ENCODE data around the gene RASAL2. TPM values are rescaled to one million over a fixed set of nuclear protein-coding genes. Genes with fewer than 3 reads are reported as not detected.
"Not testable (repeated sequence)": the region's sequence is repeated elsewhere in the genome, so short reads cannot be mapped to it uniquely, and the experiment has no call there.

The RASAL2 gene
- total and polyA plus RNA-seq, 9 of the 15 experiments (the other 6 are each of a cell fraction or from before 2014, with no cell fraction given) = 0.13 to 1.0 (median 0.62) TPM

- H3K79me2 ChIP-seq (ENCODE audit: control insufficient read depth, insufficient read depth, low read length) = no peaks in the 10 kb centered on the region
- 0% methylated on average over 3 of the region's 3 CpGs for WGBS (ENCODE audit: insufficient coverage, low coverage, missing lambda C conversion rate)
- ChIA-PET CTCF (ENCODE audit: low intra/inter-chr PET ratio) (interaction anchor here (0.6 to 1.3 kb wide), 3 partner anchors 192 to 219 kb away, joined by 3 to 5 read pairs (median 3); no protein-coding TSS in a partner anchor), POLR2A (no interaction called here)
- peaks cover 3% of the 10 kb centered on the region for H3K9me1 ChIP-seq (ENCODE audit: control insufficient read depth, insufficient read depth, low read length)
- H3K27me3 ChIP-seq (ENCODE audit: control insufficient read depth in 2 of 2, insufficient read depth in 2 of 2, low read length in 2 of 2) = peaks cover 16 to 56% of the 10 kb centered on the region in 2 experiments
- FAIRE-seq (no peak), ATAC-seq (no peak), DNase-seq (ENCODE audit: extremely low read depth in 1 of 4, low spot score in 3 of 4) (no peak)
- no peak overlapping the region for H3K4me2 ChIP-seq (ENCODE audit: insufficient read depth, low read length)
- in situ Hi-C loops (cut with MboI) = no loop called here
- TF ChIP-seq ZNF184 (CRISPR knock-in tag; IDR thresholded peaks at IDR 0.05) = no peak
- H3K9me3 ChIP-seq (replicated peaks; ENCODE audit: control insufficient read depth, insufficient read depth, low read depth, low read length) = no peaks in the 10 kb centered on the region
- H3K4me1 ChIP-seq (replicated peaks in 1 of 2; ENCODE audit: control insufficient read depth in 2 of 2, insufficient read depth in 2 of 2, low read length in 2 of 2) = peaks cover 4 to 8% of the 10 kb centered on the region in 2 experiments; a peak in 2 of 5 replicates
- no peaks in the 10 kb centered on the region; the same call in 1 of the 2 replicates for H4K20me1 ChIP-seq (replicated peaks; ENCODE audit: control insufficient read depth, insufficient read depth, low read length)
- no peak overlapping the region for H2AFZ ChIP-seq (ENCODE audit: low read depth, low read length)
- intact Hi-C loops (cut with micrococcal nuclease) = no loop called here
- no peaks in the 10 kb centered on the region for H3K36me3 ChIP-seq (ENCODE audit: control insufficient read depth, insufficient read depth, low read length)
- H3K4me3 ChIP-seq = no peak overlapping the region
- no peak overlapping the region for H3K9ac ChIP-seq (ENCODE audit: insufficient read depth in 1 of 2, low read depth in 2 of 2, low read length in 2 of 2)
- no peak overlapping the region for H3K27ac ChIP-seq (ENCODE audit: extremely low read depth, low read depth, low read length)
- no TSS peak for BruUV-seq (replicated peaks)
Observed at GRCh38 chr1:178502330-178502714, 408.4 kb downstream of the RASAL2 start.

GRCh38 chr1:178502856-178503255 is 409.0 kb downstream of the RASAL2 start:
- peaks cover 10 to 52% of the 10 kb centered on the region in 2 experiments for H3K27me3 ChIP-seq (ENCODE audit: control insufficient read depth in 2 of 2, insufficient read depth in 2 of 2, low read length in 2 of 2)
- H2AFZ ChIP-seq (ENCODE audit: low read depth, low read length) = no peak overlapping the region
- FAIRE-seq (no peak), DNase-seq (ENCODE audit: extremely low read depth in 1 of 4, low spot score in 3 of 4) (no peak), ATAC-seq (no peak)
- TF ChIP-seq CBX8 (IDR thresholded peaks at IDR 0.05; ENCODE audit: borderline replicate concordance, extremely low read depth, low read depth, low read length, poor library complexity, severe bottlenecking) (no peak), ARID1B (IDR thresholded peaks at IDR 0.05) (no peak), SMAD2 (IDR thresholded peaks at IDR 0.05; ENCODE audit: low read depth, low read length) (no peak), GTF2E2 (tag; IDR thresholded peaks at IDR 0.05) (no peak)
- H3K4me3 ChIP-seq = no peak overlapping the region
- no peak overlapping the region for H3K4me2 ChIP-seq (ENCODE audit: insufficient read depth, low read length)
- POLR2A ChIA-PET = no interaction called here
- CTCF ChIA-PET (ENCODE audit: low intra/inter-chr PET ratio) = no interaction called here
- H4K20me1 ChIP-seq (replicated peaks; ENCODE audit: control insufficient read depth, insufficient read depth, low read length) = no peaks in the 10 kb centered on the region; the same call in 1 of the 2 replicates
- BruUV-seq (replicated peaks) = no TSS peak
- H3K4me1 ChIP-seq (replicated peaks in 1 of 2; ENCODE audit: control insufficient read depth in 2 of 2, insufficient read depth in 2 of 2, low read length in 2 of 2) = peaks cover 4 to 8% of the 10 kb centered on the region in 2 experiments; a peak in 2 of 5 replicates
- H3K79me2 ChIP-seq (ENCODE audit: control insufficient read depth, insufficient read depth, low read length) = no peaks in the 10 kb centered on the region
- in situ Hi-C loops (cut with MboI) = no loop called here
- no peak overlapping the region for H3K9ac ChIP-seq (ENCODE audit: insufficient read depth in 1 of 2, low read depth in 2 of 2, low read length in 2 of 2)
- 3% methylated on average over 5 of the region's 5 CpGs for WGBS (ENCODE audit: insufficient coverage, low coverage, missing lambda C conversion rate)
- H3K27ac ChIP-seq (ENCODE audit: extremely low read depth, low read depth, low read length) = no peak overlapping the region
- intact Hi-C loops (cut with micrococcal nuclease) = no loop called here
- no peaks in the 10 kb centered on the region for H3K9me3 ChIP-seq (replicated peaks; ENCODE audit: control insufficient read depth, insufficient read depth, low read depth, low read length)
- peaks cover 3% of the 10 kb centered on the region for H3K9me1 ChIP-seq (ENCODE audit: control insufficient read depth, insufficient read depth, low read length)
- H3K36me3 ChIP-seq (ENCODE audit: control insufficient read depth, insufficient read depth, low read length) = no peaks in the 10 kb centered on the region

GRCh38 chr1:178503316-178503715 is 409.4 kb downstream of the RASAL2 start:
- intact Hi-C loops (cut with micrococcal nuclease); H3K9me3 ChIP-seq (replicated peaks; ENCODE audit: control insufficient read depth, insufficient read depth, low read depth, low read length); H3K4me3 ChIP-seq; H4K20me1 ChIP-seq (replicated peaks; ENCODE audit: control insufficient read depth, insufficient read depth, low read length); BruUV-seq (replicated peaks); POLR2A ChIA-PET; ATAC-seq; CTCF ChIA-PET (ENCODE audit: low intra/inter-chr PET ratio); FAIRE-seq; H3K9ac ChIP-seq (ENCODE audit: insufficient read depth in 1 of 2, low read depth in 2 of 2, low read length in 2 of 2); DNase-seq (ENCODE audit: extremely low read depth in 1 of 4, low spot score in 3 of 4); H2AFZ ChIP-seq (ENCODE audit: low read depth, low read length); H3K27ac ChIP-seq (ENCODE audit: extremely low read depth, low read depth, low read length); H3K79me2 ChIP-seq (ENCODE audit: control insufficient read depth, insufficient read depth, low read length); H3K9me1 ChIP-seq (ENCODE audit: control insufficient read depth, insufficient read depth, low read length); in situ Hi-C loops (cut with MboI); H3K36me3 ChIP-seq (ENCODE audit: control insufficient read depth, insufficient read depth, low read length); H3K4me2 ChIP-seq (ENCODE audit: insufficient read depth, low read length); H3K4me1 ChIP-seq (replicated peaks in 1 of 2; ENCODE audit: control insufficient read depth in 2 of 2, insufficient read depth in 2 of 2, low read length in 2 of 2): not testable (repeated sequence)
- H3K27me3 ChIP-seq (ENCODE audit: control insufficient read depth in 2 of 2, insufficient read depth in 2 of 2, low read length in 2 of 2) = peaks cover 9 to 47% of the 10 kb centered on the region in 2 experiments; a peak in 3 of 5 replicates
- under 1% methylated on average over 14 of the region's 14 CpGs for WGBS (ENCODE audit: insufficient coverage, low coverage, missing lambda C conversion rate)

Measured in K562 (cell line).